ENCODE data around the gene BIN2. TPM values are rescaled to one million over a fixed set of nuclear protein-coding genes. Genes with fewer than 3 reads are reported as not detected.
"Not testable (repeated sequence)": the region's sequence is repeated elsewhere in the genome, so short reads cannot be mapped to it uniquely, and the experiment has no call there.

Gene BIN2
- total RNA-seq, 1 donor from 2014 or later = 1.6 TPM

GRCh38 chr12:51307655-51308593, 16.1 kb downstream of the BIN2 start:
- H3K27ac ChIP-seq (replicated peaks) = no peak overlapping the region
- intact Hi-C loops (cut with micrococcal nuclease) = no loop called here
- no peaks in the 10 kb centered on the region for H3K4me1 ChIP-seq
- no peak overlapping the region for H3K4me3 ChIP-seq
- DNase-seq = no peak
- TF ChIP-seq CTCF (IDR thresholded peaks at IDR 0.05; ENCODE audit: borderline replicate concordance) = no peak
- no peaks in the 10 kb centered on the region for H3K36me3 ChIP-seq
- H3K27me3 ChIP-seq (ENCODE audit: low read depth) = peaks cover 6% of the 10 kb centered on the region
- no peaks in the 10 kb centered on the region for H3K9me3 ChIP-seq (replicated peaks)

DNA sequence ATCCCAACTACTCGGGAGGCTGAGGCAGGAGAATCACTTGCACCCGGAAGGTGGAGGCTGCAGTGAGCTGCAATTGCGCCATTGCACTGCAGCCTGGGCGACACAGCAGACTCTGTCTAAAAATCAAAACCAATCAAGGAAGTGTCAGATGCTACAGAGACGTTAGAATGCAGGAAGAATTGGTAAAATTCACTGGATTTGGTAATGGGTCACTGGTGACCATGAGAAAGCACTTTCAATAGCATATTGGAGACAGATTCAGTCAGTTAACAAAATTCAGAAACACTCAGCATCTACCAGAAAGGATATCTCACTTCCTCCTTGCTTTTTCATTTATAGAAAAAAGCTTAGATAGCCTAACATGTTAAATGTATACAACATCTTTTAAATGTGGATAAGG, 17.5 kb downstream of the BIN2 start:
- intact Hi-C loops (cut with micrococcal nuclease) = no loop called here
- H3K36me3 ChIP-seq = no peaks in the 10 kb centered on the region

DNA sequence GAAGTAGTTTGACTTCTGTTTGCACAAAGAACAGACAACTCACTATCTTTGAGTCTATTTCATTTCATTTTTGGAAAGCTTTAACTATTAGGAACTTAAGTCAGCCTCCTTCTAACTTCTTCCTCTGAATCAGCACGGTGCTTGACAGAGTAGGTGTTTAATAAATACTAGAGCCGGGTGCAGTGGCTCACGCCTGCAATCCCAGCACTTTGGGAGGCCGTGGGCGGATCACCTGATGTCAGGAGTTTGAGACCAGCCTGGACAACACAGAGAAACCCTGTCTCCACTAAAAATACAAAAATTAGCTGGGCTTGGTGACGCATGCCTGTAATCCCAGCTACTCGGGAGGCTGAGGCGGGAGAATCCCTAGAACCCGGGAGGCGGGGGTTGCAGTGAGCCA, 23.2 kb downstream of the BIN2 start:
- H3K27ac ChIP-seq (replicated peaks); H3K9me3 ChIP-seq (replicated peaks); H3K4me3 ChIP-seq; H3K4me1 ChIP-seq; H3K36me3 ChIP-seq; DNase-seq; intact Hi-C loops (cut with micrococcal nuclease): not testable (repeated sequence)
- H3K27me3 ChIP-seq (ENCODE audit: low read depth) = peaks cover 15% of the 10 kb centered on the region

More for the DNA sequence above, 17.5 kb downstream of the BIN2 start:
- no peak overlapping the region for H3K4me3 ChIP-seq
- H3K27me3 ChIP-seq (ENCODE audit: low read depth) = peaks cover 7% of the 10 kb centered on the region
- no peak for DNase-seq
- no peaks in the 10 kb centered on the region for H3K4me1 ChIP-seq
- TF ChIP-seq CTCF (IDR thresholded peaks at IDR 0.05; ENCODE audit: borderline replicate concordance) = no peak
- H3K27ac ChIP-seq (replicated peaks) = no peak overlapping the region
- no peaks in the 10 kb centered on the region for H3K9me3 ChIP-seq (replicated peaks)

- Histone ChIP-seq H3K4me1 (no peaks in the 10 kb centered on the region), H3K27ac (replicated peaks) (no peak overlapping the region), H3K36me3 (no peaks in the 10 kb centered on the region), H3K4me3 (no peak overlapping the region), H3K9me3 (replicated peaks) (no peaks in the 10 kb centered on the region), H3K27me3 (ENCODE audit: low read depth) (no peaks in the 10 kb centered on the region)
- no peak for DNase-seq
- intact Hi-C loops (cut with micrococcal nuclease) = no loop called here
- TF ChIP-seq CTCF (IDR thresholded peaks at IDR 0.05; ENCODE audit: borderline replicate concordance) = no peak
These were observed 28.3 kb downstream of the BIN2 start for GRCh38 chr12:51295651-51296050.

GRCh38 chr12:51294097-51294496, 29.9 kb downstream of the BIN2 start:
- intact Hi-C loops (cut with micrococcal nuclease); H3K4me3 ChIP-seq; H3K4me1 ChIP-seq; DNase-seq; H3K27ac ChIP-seq (replicated peaks); H3K9me3 ChIP-seq (replicated peaks); H3K36me3 ChIP-seq; H3K27me3 ChIP-seq (ENCODE audit: low read depth): not testable (repeated sequence)

- intact Hi-C loops (cut with micrococcal nuclease) = no loop called here
- Histone ChIP-seq H3K27me3 (ENCODE audit: low read depth) (no peaks in the 10 kb centered on the region), H3K4me1 (no peaks in the 10 kb centered on the region), H3K4me3 (no peak overlapping the region), H3K27ac (replicated peaks) (no peak overlapping the region), H3K36me3 (no peaks in the 10 kb centered on the region), H3K9me3 (replicated peaks) (no peaks in the 10 kb centered on the region)
- no peak for DNase-seq
- TF ChIP-seq CTCF (IDR thresholded peaks at IDR 0.05; ENCODE audit: borderline replicate concordance) = no peak
These were observed 30.3 kb downstream of the BIN2 start for GRCh38 chr12:51293696-51294095.

DNA sequence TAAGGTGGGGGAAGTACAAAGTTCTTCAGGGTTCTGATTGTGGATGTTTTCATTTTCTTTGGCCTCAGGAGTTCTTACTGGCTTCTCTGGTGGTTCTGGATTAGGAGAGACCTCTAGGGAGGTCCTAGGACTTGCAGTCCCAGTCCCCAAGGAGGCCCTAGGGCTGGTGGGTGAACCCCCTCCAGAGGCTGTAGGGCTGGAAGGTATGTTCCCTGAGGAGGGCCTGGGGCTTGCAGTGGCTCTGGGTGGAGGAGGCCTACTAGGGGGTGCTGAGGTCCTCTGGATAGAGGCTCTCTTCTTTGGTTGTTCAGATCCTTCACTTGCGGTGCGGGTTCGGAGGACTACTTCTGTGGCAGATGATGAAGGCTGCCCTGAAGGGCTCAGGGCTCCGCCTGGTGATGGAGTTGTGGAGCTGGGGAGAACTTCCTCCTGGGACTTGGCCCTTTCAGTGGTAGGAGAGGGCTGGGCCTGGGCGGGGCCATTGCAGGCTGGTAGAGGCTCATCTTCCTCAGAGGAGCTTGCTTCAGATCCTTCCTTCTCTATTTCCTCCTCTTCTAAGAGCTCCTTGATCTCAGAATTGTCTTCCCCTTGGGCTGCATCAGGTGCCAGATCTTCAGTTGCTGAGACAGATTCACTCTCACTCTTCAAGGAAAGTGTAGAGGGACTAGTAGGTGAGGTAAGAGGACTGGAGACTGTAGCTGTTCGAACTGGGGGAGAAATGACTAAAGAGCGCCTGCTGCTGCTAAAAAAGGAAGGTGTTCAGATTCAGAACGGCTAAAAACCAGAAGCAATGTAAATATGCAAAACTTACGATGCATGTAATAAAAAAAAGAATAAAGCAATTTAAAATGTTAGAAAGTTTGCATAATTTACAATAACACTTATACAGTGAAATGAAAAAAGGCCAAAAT, 32.1 kb downstream of the BIN2 start:
- H3K9me3 ChIP-seq (replicated peaks); H3K4me1 ChIP-seq; intact Hi-C loops (cut with micrococcal nuclease); H3K4me3 ChIP-seq; H3K27ac ChIP-seq (replicated peaks); H3K27me3 ChIP-seq (ENCODE audit: low read depth); H3K36me3 ChIP-seq: not testable (repeated sequence)
- DNase-seq = peak; percentile 54

Data from left ventricle myocardium inferior (tissue), 1 donor.